Prostate gland (tissue), 2 donors: ENCODE results near the gene TP53RK.

Source experiments
- CTCF ChIP-seq, 4 experiments: fragments of 200-600 bp in 2 of 4; fragments of 450-650 bp in 2 of 4; sonication (generic) in 2 of 4; IDR thresholded peaks; 1 replicate in 3 of 4; 2 replicates in 1 of 4; pipeline ENCODE4 v1.5.1; 2016 to 2019; ENCODE audit warnings: antibody characterized with exemption in 4 of 4, mild to moderate bottlenecking in 2 of 4, moderate library complexity in 2 of 4
- POLR2A ChIP-seq: fragments of 450-650 bp; IDR thresholded peaks from one replicate; pipeline ENCODE4 v1.6.1; 2016; ENCODE audit warnings: antibody characterized with exemption, mild to moderate bottlenecking

- TF ChIP-seq CTCF (IDR thresholded peaks at IDR 0.05): no peak
- TF ChIP-seq POLR2A: no peak
Observed at GRCh38 chr20:46698788-46699187, 9.5 kb upstream of the TP53RK start.
